AG09309 (cell line): ENCODE results near the gene GRK5.

ENCODE experiments used
- DNase-seq: peaks from one replicate; pipeline ENCODE4 v3.0.0-alpha.2; 2010; ENCODE audit warnings: low read depth
- H3K4me3 ChIP-seq: 2 replicates; pipeline ENCODE4 v1.5.1; 2011; ENCODE audit warnings: mild to moderate bottlenecking, low read depth, low read length, moderate library complexity; ENCODE audit not compliant: control insufficient read depth
- CTCF ChIP-seq: IDR thresholded peaks from 2 replicates; pipeline ENCODE4 v1.5.1; 2011; ENCODE audit warnings: mild to moderate bottlenecking, low read depth, low read length, inconsistent platforms; ENCODE audit not compliant: insufficient read depth, control insufficient read depth; ENCODE audit errors: missing control alignments

Gene GRK5

GRCh38 chr10:119456435-119456810, 249.1 kb downstream of the GRK5 start:
- DNase-seq = no peak
- no peak for TF ChIP-seq CTCF
- H3K4me3 ChIP-seq = no peak overlapping the region

GRCh38 chr10:119457966-119458766, 250.8 kb downstream of the GRK5 start:
- H3K4me3 ChIP-seq = no peak overlapping the region
- TF ChIP-seq CTCF = no peak
- DNase-seq = no peak

- no peak for DNase-seq
- TF ChIP-seq CTCF = no peak
- no peak overlapping the region for H3K4me3 ChIP-seq
Observed at GRCh38 chr10:119459681-119460340, 252.4 kb downstream of the GRK5 start.

- no peak for TF ChIP-seq CTCF
- no peak overlapping the region for H3K4me3 ChIP-seq
- no peak for DNase-seq
Observed at GRCh38 chr10:119460369-119461195, 253.2 kb downstream of the GRK5 start.

GRCh38 chr10:119461380-119461779, 254.0 kb downstream of the GRK5 start:
- no peak overlapping the region for H3K4me3 ChIP-seq
- no peak for TF ChIP-seq CTCF
- no peak for DNase-seq

GRCh38 chr10:119461923-119462322, 254.6 kb downstream of the GRK5 start:
- no peak for DNase-seq

More at GRCh38 chr10:119461923-119462322, 254.6 kb downstream of the GRK5 start:
- TF ChIP-seq CTCF = no peak
- no peak overlapping the region for H3K4me3 ChIP-seq
